Caco-2 (cell line): Measurements from ENCODE around the gene NF2. TPM values are rescaled to one million over a fixed set of nuclear protein-coding genes. Genes with fewer than 3 reads are reported as not detected.

ENCODE experiments used
- BruUV-seq: library from RNA; stranded (reverse); fragments of 400-500 nt; replicated peaks from 2 replicates; lab custom pipeline; 2021; lab: Mats Ljungman, UMichigan
- CTCF ChIA-PET: fragments of 300-600 bp; sonication (Branson Sonifier 250); formaldehyde crosslinking; loops from one replicate; lab custom pipeline; 2022; ENCODE audit warnings: antibody characterized with exemption; lab: Charles Lee
- POLR2A ChIA-PET: fragments of 300-600 bp; sonication (Branson Sonifier 250); formaldehyde crosslinking; loops from one replicate; lab custom pipeline; 2022; ENCODE audit warnings: antibody characterized with exemption; lab: Charles Lee
- DNase-seq, 2 experiments: peaks; one replicate each; pipeline versions ENCODE4 v3.0.0 to v3.0.0-alpha.2; 2020 to 2022
- H3K27me3 ChIP-seq: replicated peaks from 2 replicates; pipeline ENCODE4 v1.6.0; 2011; ENCODE audit warnings: low read length; ENCODE audit not compliant: control insufficient read depth, insufficient read depth
- H3K36me3 ChIP-seq: 2 replicates; pipeline ENCODE4 v1.5.1; 2011; ENCODE audit warnings: low read length; ENCODE audit not compliant: control insufficient read depth, insufficient read depth
- H3K4me1 ChIP-seq: fragments of 250-450 bp; sonication (Bioruptor Pico); 2 replicates; pipeline ENCODE4 v1.5.1; 2020; ENCODE audit warnings: mild to moderate bottlenecking
- H3K4me3 ChIP-seq: 2 replicates; pipeline ENCODE4 v1.5.1; 2011; ENCODE audit warnings: low read depth, mild to moderate bottlenecking, control low read depth, low read length
- H3K9me3 ChIP-seq: fragments of 250-450 bp; sonication (Bioruptor Pico); 2 replicates; pipeline ENCODE4 v1.5.1; 2020; ENCODE audit warnings: mild to moderate bottlenecking, moderate library complexity
- H3K27ac Mint-ChIP-seq: one replicate; pipeline ENCODE4 v1.8.0; 2022; ENCODE audit warnings: mixed read lengths; ENCODE audit not compliant: unreplicated experiment
- H3K27me3 Mint-ChIP-seq: one replicate; pipeline ENCODE4 v1.8.0; 2022; ENCODE audit warnings: mixed read lengths; ENCODE audit not compliant: insufficient read depth, unreplicated experiment
- H3K36me3 Mint-ChIP-seq: one replicate; pipeline ENCODE4 v1.8.0; 2022; ENCODE audit warnings: mild to moderate bottlenecking, mixed read lengths; ENCODE audit not compliant: insufficient read depth, unreplicated experiment
- H3K4me1 Mint-ChIP-seq: one replicate; pipeline ENCODE4 v1.8.0; 2022; ENCODE audit warnings: low read depth, mixed read lengths; ENCODE audit not compliant: unreplicated experiment
- H3K4me3 Mint-ChIP-seq: one replicate; pipeline ENCODE4 v1.8.0; 2022; ENCODE audit warnings: mild to moderate bottlenecking, moderate library complexity, mixed read lengths; ENCODE audit not compliant: unreplicated experiment
- H3K9me3 Mint-ChIP-seq: one replicate; pipeline ENCODE4 v1.8.0; 2022; ENCODE audit warnings: mixed read lengths; ENCODE audit not compliant: unreplicated experiment
- CTCF ChIP-seq, 2 experiments: fragments of 200-600 bp in 1 of 2; IDR thresholded peaks; 1 replicate in 1 of 2; 2 replicates in 1 of 2; pipeline versions ENCODE4 v1.5.1 to v1.8.0; 2011 to 2022; ENCODE audit warnings: antibody characterized with exemption in 1 of 2, control low read depth in 1 of 2, inconsistent platforms in 1 of 2, low read depth in 1 of 2, low read length in 1 of 2, mild to moderate bottlenecking in 1 of 2, moderate library complexity in 1 of 2; ENCODE audit not compliant: insufficient read depth in 1 of 2, severe bottlenecking in 1 of 2, unreplicated experiment in 1 of 2
- intact Hi-C: fragments of 100-400 bp; cut with micrococcal nuclease; formaldehyde crosslinking; loops from one replicate; pipeline ENCODE4 v1.10.0; 2022; ENCODE audit not compliant: unreplicated experiment
- total RNA-seq: library from RNA; stranded (reverse); gene quantifications from 2 replicates; pipeline ENCODE4 v1.2.3, GENCODE V29; 2022

NF2 gene
- total RNA-seq, 1 experiment from 2014 or later, result 53.2 TPM

- Histone ChIP-seq H3K9me3 (no peaks in the 10 kb centered on the region), H3K4me3 (no peak overlapping the region), H3K36me3 (no peaks in the 10 kb centered on the region), H3K27me3 (no peaks in the 10 kb centered on the region), H3K4me1 (no peaks in the 10 kb centered on the region)
- no TSS peak for BruUV-seq
- Mint-ChIP-seq H3K4me1 (no peaks in the 10 kb centered on the region), H3K27ac (no peak overlapping the region), H3K9me3 (no peaks in the 10 kb centered on the region), H3K36me3 (no peaks in the 10 kb centered on the region), H3K4me3 (no peak overlapping the region), H3K27me3 (peaks cover 4% of the 10 kb centered on the region)
- DNase-seq, result no peak
- ChIA-PET CTCF (no interaction called here), POLR2A (no interaction called here)
- no peak for TF ChIP-seq CTCF (IDR thresholded peaks at IDR 0.05; ENCODE audit: insufficient read depth in 1 of 2, low read depth in 1 of 2, low read length in 1 of 2, severe bottlenecking in 1 of 2, unreplicated experiment in 1 of 2)
- intact Hi-C loops, result loop anchor here (5.0 kb wide), 1 partner anchor 42 kb away; the partner anchor contains the start of genes UQCR10 and ZMAT5
Observed at GRCh38 chr22:29724843-29725242, 121.4 kb downstream of the NF2 start.

GRCh38 chr22:29726106-29726505 is 122.7 kb downstream of the NF2 start:
- Mint-ChIP-seq H3K27ac (no peak overlapping the region), H3K27me3 (peaks cover 4% of the 10 kb centered on the region), H3K9me3 (no peaks in the 10 kb centered on the region), H3K4me1 (no peaks in the 10 kb centered on the region), H3K4me3 (no peak overlapping the region), H3K36me3 (no peaks in the 10 kb centered on the region)
- H3K4me3 ChIP-seq, result no peak overlapping the region
- no peaks in the 10 kb centered on the region for H3K4me1 ChIP-seq
- POLR2A ChIA-PET, result no interaction called here
- H3K36me3 ChIP-seq, result no peaks in the 10 kb centered on the region
- no TSS peak for BruUV-seq
- H3K9me3 ChIP-seq, result no peaks in the 10 kb centered on the region
- H3K27me3 ChIP-seq, result no peaks in the 10 kb centered on the region
- intact Hi-C loops, result loop anchor here (5.0 kb wide), 1 partner anchor 41 kb away; the partner anchor contains the start of genes UQCR10 and ZMAT5
- CTCF ChIA-PET, result interaction anchor here (1.7 kb wide), 1 partner anchor 280 kb away, joined by 9 read pairs; no protein-coding TSS in a partner anchor
- DNase-seq, result no peak
- no peak for TF ChIP-seq CTCF (IDR thresholded peaks at IDR 0.05; ENCODE audit: insufficient read depth in 1 of 2, low read depth in 1 of 2, low read length in 1 of 2, severe bottlenecking in 1 of 2, unreplicated experiment in 1 of 2)

DNA sequence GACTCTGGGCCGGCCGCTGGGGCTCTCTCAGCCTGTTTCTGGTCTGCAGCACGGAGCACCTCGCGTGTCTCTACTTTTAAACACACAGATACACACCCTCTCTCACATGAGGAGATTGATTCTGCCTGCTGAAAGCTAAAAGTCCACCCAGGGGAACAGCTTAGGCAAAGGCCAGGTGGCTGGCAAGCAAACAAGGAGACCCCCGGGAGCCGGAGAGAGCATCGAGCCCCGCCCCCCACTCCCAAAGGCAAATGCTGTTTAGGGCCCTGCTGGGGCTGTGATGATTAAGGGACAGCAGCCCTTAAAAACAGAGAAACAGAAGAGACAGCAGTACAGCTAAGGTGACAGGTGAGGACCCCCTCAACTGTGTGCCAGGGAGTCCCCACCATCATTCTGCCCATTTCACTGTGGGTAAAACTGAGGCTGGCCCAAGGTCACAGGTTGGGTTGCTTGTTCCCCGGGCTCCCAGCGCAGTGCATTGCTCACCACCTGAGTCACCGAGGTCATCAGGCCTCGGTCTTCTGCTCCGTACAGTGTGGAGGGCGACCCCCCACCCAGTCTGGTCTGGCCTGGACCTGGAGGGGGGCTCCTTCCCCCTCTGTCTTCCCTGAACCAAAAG is 123.2 kb downstream of the NF2 start:
- TF ChIP-seq CTCF (IDR thresholded peaks at IDR 0.05; ENCODE audit: insufficient read depth in 1 of 2, low read depth in 1 of 2, low read length in 1 of 2, severe bottlenecking in 1 of 2, unreplicated experiment in 1 of 2), result no peak
- POLR2A ChIA-PET, result no interaction called here
- no peaks in the 10 kb centered on the region for H3K36me3 ChIP-seq
- no peaks in the 10 kb centered on the region for H3K36me3 Mint-ChIP-seq
- H3K27me3 ChIP-seq, result no peaks in the 10 kb centered on the region
- H3K4me1 Mint-ChIP-seq, result no peaks in the 10 kb centered on the region
- no peaks in the 10 kb centered on the region for H3K4me1 ChIP-seq
- no peak overlapping the region for H3K4me3 Mint-ChIP-seq
- intact Hi-C loops, result loop anchor here (5.0 kb wide), 1 partner anchor 41 kb away; the partner anchor contains the start of genes UQCR10 and ZMAT5
- H3K4me3 ChIP-seq, result no peak overlapping the region
- DNase-seq, result no peak
- no TSS peak for BruUV-seq
- CTCF ChIA-PET, result interaction anchor here (1.7 kb wide), 1 partner anchor 279 kb away, joined by 9 read pairs; no protein-coding TSS in a partner anchor
- H3K9me3 Mint-ChIP-seq, result no peaks in the 10 kb centered on the region
- peaks cover 4% of the 10 kb centered on the region for H3K27me3 Mint-ChIP-seq
- H3K9me3 ChIP-seq, result no peaks in the 10 kb centered on the region
- H3K27ac Mint-ChIP-seq, result no peak overlapping the region
